Gastrocnemius medialis (tissue), 4 donors: ENCODE measurements around the gene CARD11.

Source experiments
- POLR2A ChIP-seq, 2 donors: fragments of 450-650 bp; IDR thresholded peaks; one replicate each; pipeline ENCODE4 v1.6.1; 2017; ENCODE audit warnings: antibody characterized with exemption in 2 of 2, mild to moderate bottlenecking in 2 of 2, moderate library complexity in 2 of 2
- TF ChIP-seq, protein P1 (sequence below), 5 experiments: fragments of 450-650 bp in 3 of 5; fragments of 200-600 bp in 2 of 5; sonication (generic) in 2 of 5; IDR thresholded peaks in 4 of 5; conservative IDR thresholded peaks in 1 of 5; 1 replicate in 4 of 5; 2 replicates in 1 of 5; pipeline ENCODE4 v1.5.1; 2016 to 2019; ENCODE audit warnings: antibody characterized with exemption in 5 of 5, mild to moderate bottlenecking in 3 of 5, moderate library complexity in 3 of 5

DNA sequence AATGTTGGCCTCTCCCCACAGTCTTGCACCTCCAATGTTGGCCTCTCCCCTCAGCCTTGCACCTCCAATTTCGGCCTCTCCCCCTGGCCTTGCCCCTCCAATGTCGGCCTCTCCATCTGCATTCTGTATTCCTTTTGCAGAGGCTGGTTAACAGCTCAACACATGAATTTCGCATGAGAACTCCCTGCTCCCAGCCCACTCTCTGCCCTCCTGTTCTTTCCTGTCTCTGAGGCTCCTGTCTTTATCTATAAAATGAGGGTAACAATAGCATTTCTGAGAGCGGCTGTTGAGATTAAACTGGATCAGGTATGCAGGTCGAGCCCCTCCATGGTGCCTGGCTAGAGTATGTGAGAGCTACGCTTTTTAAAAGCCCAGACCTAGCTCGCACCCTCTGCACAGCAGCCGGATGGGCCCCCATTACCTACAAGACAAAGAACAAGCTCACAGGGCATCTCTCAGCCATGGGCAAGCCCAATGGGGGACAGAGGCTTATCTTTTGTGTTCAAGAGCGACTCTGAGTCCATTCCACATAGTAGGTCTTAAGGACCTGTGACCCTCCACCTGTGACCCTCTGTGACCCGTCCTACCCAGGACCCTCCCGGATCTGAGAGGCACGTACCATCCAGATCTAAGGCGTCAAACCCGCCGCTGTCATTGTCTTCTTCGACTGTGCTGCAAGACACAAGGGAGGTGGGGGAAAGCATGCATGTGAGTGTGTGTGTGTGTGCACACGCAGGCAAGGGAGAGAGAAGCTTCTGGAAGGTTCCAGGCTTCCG lies 117.4 kb downstream of the CARD11 start:
- no peak for TF ChIP-seq POLR2A (IDR thresholded peaks at IDR 0.05)
- TF ChIP-seq, protein P1, sequence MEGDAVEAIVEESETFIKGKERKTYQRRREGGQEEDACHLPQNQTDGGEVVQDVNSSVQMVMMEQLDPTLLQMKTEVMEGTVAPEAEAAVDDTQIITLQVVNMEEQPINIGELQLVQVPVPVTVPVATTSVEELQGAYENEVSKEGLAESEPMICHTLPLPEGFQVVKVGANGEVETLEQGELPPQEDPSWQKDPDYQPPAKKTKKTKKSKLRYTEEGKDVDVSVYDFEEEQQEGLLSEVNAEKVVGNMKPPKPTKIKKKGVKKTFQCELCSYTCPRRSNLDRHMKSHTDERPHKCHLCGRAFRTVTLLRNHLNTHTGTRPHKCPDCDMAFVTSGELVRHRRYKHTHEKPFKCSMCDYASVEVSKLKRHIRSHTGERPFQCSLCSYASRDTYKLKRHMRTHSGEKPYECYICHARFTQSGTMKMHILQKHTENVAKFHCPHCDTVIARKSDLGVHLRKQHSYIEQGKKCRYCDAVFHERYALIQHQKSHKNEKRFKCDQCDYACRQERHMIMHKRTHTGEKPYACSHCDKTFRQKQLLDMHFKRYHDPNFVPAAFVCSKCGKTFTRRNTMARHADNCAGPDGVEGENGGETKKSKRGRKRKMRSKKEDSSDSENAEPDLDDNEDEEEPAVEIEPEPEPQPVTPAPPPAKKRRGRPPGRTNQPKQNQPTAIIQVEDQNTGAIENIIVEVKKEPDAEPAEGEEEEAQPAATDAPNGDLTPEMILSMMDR (IDR thresholded peaks at IDR 0.05 in 4 of 5, conservative IDR thresholded peaks at IDR 0.05 in 1 of 5), result no peak
